ENCODE data around the gene FCRL3.

FCRL3 gene

GRCh38 chr1:157703981-157704380 lies 3.4 kb upstream of the FCRL3 start:
- no peak for DNase-seq (ENCODE audit: low spot score)
- in situ Hi-C loops (cut with MboI; ENCODE audit: low pct_unique_long_range_greater_than_20kb, low sequenced_read_pairs, unreplicated experiment) = no loop called here
- TF ChIP-seq, protein P1, sequence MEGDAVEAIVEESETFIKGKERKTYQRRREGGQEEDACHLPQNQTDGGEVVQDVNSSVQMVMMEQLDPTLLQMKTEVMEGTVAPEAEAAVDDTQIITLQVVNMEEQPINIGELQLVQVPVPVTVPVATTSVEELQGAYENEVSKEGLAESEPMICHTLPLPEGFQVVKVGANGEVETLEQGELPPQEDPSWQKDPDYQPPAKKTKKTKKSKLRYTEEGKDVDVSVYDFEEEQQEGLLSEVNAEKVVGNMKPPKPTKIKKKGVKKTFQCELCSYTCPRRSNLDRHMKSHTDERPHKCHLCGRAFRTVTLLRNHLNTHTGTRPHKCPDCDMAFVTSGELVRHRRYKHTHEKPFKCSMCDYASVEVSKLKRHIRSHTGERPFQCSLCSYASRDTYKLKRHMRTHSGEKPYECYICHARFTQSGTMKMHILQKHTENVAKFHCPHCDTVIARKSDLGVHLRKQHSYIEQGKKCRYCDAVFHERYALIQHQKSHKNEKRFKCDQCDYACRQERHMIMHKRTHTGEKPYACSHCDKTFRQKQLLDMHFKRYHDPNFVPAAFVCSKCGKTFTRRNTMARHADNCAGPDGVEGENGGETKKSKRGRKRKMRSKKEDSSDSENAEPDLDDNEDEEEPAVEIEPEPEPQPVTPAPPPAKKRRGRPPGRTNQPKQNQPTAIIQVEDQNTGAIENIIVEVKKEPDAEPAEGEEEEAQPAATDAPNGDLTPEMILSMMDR (IDR thresholded peaks at IDR 0.05; ENCODE audit: extremely low read depth, insufficient read depth, missing control alignments) = no peak

GRCh38 chr1:157702308-157702825 lies 1.8 kb upstream of the FCRL3 start:
- in situ Hi-C loops (cut with MboI; ENCODE audit: low pct_unique_long_range_greater_than_20kb, low sequenced_read_pairs, unreplicated experiment) = no loop called here

DNA sequence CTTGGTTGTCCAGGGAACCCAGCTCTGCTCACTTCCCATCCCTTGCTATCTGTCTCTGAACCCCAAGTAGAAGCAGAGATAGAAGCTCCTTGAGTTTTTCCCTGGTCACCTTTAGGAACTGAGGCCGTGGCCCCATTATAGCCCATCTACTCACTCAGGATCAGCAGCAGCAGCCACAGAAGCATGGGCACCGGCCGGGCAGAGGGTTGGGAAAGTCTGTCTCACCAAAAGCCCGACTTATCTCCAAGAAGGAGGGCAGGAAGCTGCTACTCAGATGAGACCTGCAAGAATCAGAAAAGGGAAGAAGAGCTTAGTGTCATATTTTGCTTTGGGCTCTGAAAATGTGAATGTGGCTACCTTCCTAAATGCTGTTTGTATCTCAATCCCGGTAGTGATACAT lies 264 bp downstream of the FCRL3 start:
- DNase-seq (ENCODE audit: low spot score) = no peak
- TF ChIP-seq, protein P1 (IDR thresholded peaks at IDR 0.05; ENCODE audit: extremely low read depth, insufficient read depth, missing control alignments) = no peak
- in situ Hi-C loops (cut with MboI; ENCODE audit: low pct_unique_long_range_greater_than_20kb, low sequenced_read_pairs, unreplicated experiment) = no loop called here

More at GRCh38 chr1:157702308-157702825, 1.8 kb upstream of the FCRL3 start:
- DNase-seq (ENCODE audit: low spot score) = no peak
- TF ChIP-seq, protein P1 (IDR thresholded peaks at IDR 0.05; ENCODE audit: extremely low read depth, insufficient read depth, missing control alignments) = no peak

DNA sequence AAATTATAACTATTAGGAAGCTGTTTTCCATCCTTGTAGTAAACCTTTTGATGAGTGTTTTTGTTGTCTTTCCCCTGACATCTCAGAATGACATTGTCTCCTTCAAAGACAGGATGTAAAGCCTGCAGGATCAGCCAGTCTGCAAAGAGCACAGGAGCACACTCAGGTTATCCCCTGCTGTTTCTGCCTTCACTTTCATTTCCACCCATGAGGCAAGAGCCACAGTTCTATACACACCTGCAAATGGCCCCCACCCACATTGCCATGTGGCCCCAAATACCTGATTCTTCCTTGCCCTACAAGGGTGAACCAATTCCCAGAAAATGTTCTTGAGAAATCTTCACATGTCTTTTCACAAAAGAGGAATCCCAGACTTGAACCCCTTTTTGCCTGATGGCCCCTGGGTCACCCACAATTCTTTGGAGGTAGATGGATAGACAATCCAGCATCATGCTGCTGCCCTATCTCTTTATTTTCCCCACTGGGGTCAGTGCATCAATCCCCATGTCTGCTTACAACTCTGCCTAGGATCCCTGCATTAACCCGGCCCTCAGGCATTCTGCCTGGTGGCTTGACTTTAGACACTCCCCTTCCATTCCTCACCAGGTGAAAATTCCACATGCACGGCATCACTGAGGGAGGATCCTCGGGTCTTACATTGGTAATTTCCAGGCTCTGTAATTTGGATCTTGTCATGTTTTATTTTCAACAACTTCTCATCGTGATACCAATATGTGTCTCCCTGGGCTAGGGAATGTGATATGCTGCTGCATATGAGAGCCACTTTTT lies 2.6 kb downstream of the FCRL3 start:
- in situ Hi-C loops (cut with MboI; ENCODE audit: low pct_unique_long_range_greater_than_20kb, low sequenced_read_pairs, unreplicated experiment) = loop anchor here (25.0 kb wide), 1 partner anchor 111 kb away; the partner anchor contains the start of gene FCRL4
- no peak for DNase-seq (ENCODE audit: low spot score)
- TF ChIP-seq, protein P1 (IDR thresholded peaks at IDR 0.05; ENCODE audit: extremely low read depth, insufficient read depth, missing control alignments) = no peak

GRCh38 chr1:157696966-157697628 lies 3.5 kb downstream of the FCRL3 start:
- no peak for DNase-seq (ENCODE audit: low spot score)
- in situ Hi-C loops (cut with MboI; ENCODE audit: low pct_unique_long_range_greater_than_20kb, low sequenced_read_pairs, unreplicated experiment) = loop anchor here (25.0 kb wide), 1 partner anchor 110 kb away; the partner anchor contains the start of gene FCRL4

DNA sequence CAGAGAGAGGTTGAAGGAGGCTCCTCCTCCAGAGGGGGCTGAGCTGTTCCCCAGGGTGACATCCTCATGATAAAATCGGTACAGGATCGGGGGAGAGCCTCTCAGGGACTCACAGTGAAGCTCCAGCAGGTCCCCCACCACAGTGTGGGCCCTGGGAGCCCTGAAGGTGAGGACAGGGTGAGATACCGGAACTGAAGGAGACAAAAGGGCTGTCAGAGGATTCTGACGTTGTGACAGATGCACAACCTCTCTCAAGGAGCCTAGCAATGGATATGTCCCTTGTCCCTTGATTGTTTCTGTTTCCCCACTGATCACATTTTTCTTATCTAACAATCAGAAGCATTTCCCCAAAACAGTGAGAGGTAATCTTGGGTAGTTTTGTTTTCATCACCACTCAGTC lies 5.2 kb downstream of the FCRL3 start:
- DNase-seq (ENCODE audit: low spot score) = no peak
- TF ChIP-seq, protein P1 (IDR thresholded peaks at IDR 0.05; ENCODE audit: extremely low read depth, insufficient read depth, missing control alignments) = no peak
- in situ Hi-C loops (cut with MboI; ENCODE audit: low pct_unique_long_range_greater_than_20kb, low sequenced_read_pairs, unreplicated experiment) = loop anchor here (25.0 kb wide), 1 partner anchor 108 kb away; the partner anchor contains the start of gene FCRL4

More at GRCh38 chr1:157696966-157697628, 3.5 kb downstream of the FCRL3 start:
- TF ChIP-seq, protein P1 (IDR thresholded peaks at IDR 0.05; ENCODE audit: extremely low read depth, insufficient read depth, missing control alignments) = no peak

Measured in GM13977 (cell line).